Measurements from ENCODE around the gene PLCB2.

Gene PLCB2

GRCh38 chr15:40329804-40330203 lies 22.1 kb upstream of the PLCB2 start:
- TF ChIP-seq FOXM1 (IDR thresholded peaks at IDR 0.05; ENCODE audit: borderline replicate concordance, low read depth) (no peak), ZBTB7A (IDR thresholded peaks at IDR 0.05; ENCODE audit: low read depth) (no peak), CREB1 (IDR thresholded peaks at IDR 0.05; ENCODE audit: low read depth) (no peak), CEBPB (IDR thresholded peaks at IDR 0.05) (no peak), TAF1 (IDR thresholded peaks at IDR 0.05; ENCODE audit: low read depth) (no peak), EGR1 (IDR thresholded peaks at IDR 0.05) (no peak), YY1 (IDR thresholded peaks at IDR 0.05; ENCODE audit: low read depth) (no peak), TEAD4 (IDR thresholded peaks at IDR 0.05) (no peak), MAX (IDR thresholded peaks at IDR 0.05) (no peak), RAD21 (IDR thresholded peaks at IDR 0.05; ENCODE audit: low read depth) (no peak), EP300 (IDR thresholded peaks at IDR 0.05; ENCODE audit: borderline replicate concordance) (no peak), NFIC (IDR thresholded peaks at IDR 0.05) (no peak), TCF12 (IDR thresholded peaks at IDR 0.05; ENCODE audit: low read depth) (no peak)
- TF ChIP-seq, protein P1, sequence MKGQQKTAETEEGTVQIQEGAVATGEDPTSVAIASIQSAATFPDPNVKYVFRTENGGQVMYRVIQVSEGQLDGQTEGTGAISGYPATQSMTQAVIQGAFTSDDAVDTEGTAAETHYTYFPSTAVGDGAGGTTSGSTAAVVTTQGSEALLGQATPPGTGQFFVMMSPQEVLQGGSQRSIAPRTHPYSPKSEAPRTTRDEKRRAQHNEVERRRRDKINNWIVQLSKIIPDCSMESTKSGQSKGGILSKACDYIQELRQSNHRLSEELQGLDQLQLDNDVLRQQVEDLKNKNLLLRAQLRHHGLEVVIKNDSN (IDR thresholded peaks at IDR 0.05), result no peak
- TF ChIP-seq, protein P2, sequence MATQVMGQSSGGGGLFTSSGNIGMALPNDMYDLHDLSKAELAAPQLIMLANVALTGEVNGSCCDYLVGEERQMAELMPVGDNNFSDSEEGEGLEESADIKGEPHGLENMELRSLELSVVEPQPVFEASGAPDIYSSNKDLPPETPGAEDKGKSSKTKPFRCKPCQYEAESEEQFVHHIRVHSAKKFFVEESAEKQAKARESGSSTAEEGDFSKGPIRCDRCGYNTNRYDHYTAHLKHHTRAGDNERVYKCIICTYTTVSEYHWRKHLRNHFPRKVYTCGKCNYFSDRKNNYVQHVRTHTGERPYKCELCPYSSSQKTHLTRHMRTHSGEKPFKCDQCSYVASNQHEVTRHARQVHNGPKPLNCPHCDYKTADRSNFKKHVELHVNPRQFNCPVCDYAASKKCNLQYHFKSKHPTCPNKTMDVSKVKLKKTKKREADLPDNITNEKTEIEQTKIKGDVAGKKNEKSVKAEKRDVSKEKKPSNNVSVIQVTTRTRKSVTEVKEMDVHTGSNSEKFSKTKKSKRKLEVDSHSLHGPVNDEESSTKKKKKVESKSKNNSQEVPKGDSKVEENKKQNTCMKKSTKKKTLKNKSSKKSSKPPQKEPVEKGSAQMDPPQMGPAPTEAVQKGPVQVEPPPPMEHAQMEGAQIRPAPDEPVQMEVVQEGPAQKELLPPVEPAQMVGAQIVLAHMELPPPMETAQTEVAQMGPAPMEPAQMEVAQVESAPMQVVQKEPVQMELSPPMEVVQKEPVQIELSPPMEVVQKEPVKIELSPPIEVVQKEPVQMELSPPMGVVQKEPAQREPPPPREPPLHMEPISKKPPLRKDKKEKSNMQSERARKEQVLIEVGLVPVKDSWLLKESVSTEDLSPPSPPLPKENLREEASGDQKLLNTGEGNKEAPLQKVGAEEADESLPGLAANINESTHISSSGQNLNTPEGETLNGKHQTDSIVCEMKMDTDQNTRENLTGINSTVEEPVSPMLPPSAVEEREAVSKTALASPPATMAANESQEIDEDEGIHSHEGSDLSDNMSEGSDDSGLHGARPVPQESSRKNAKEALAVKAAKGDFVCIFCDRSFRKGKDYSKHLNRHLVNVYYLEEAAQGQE (IDR thresholded peaks at IDR 0.05; ENCODE audit: low read depth), result no peak

- TF ChIP-seq MAX (IDR thresholded peaks at IDR 0.05) (no peak), RAD21 (IDR thresholded peaks at IDR 0.05; ENCODE audit: low read depth) (no peak), CEBPB (IDR thresholded peaks at IDR 0.05) (no peak), EGR1 (IDR thresholded peaks at IDR 0.05) (no peak), YY1 (IDR thresholded peaks at IDR 0.05; ENCODE audit: low read depth) (no peak), ZBTB7A (IDR thresholded peaks at IDR 0.05; ENCODE audit: low read depth) (no peak), CREB1 (IDR thresholded peaks at IDR 0.05; ENCODE audit: low read depth) (no peak), FOXM1 (IDR thresholded peaks at IDR 0.05; ENCODE audit: borderline replicate concordance, low read depth) (no peak), TEAD4 (IDR thresholded peaks at IDR 0.05) (no peak), TAF1 (IDR thresholded peaks at IDR 0.05; ENCODE audit: low read depth) (no peak), TCF12 (IDR thresholded peaks at IDR 0.05; ENCODE audit: low read depth) (no peak), NFIC (IDR thresholded peaks at IDR 0.05) (no peak), EP300 (IDR thresholded peaks at IDR 0.05; ENCODE audit: borderline replicate concordance) (no peak)
- TF ChIP-seq, protein P1 (IDR thresholded peaks at IDR 0.05), result no peak
- TF ChIP-seq, protein P2 (IDR thresholded peaks at IDR 0.05; ENCODE audit: low read depth), result no peak
Observed at GRCh38 chr15:40328751-40329150, 21.0 kb upstream of the PLCB2 start.

- TF ChIP-seq CEBPB (IDR thresholded peaks at IDR 0.05), result no peak
- no peak for TF ChIP-seq EGR1 (IDR thresholded peaks at IDR 0.05)
- TF ChIP-seq FOXM1 (IDR thresholded peaks at IDR 0.05; ENCODE audit: borderline replicate concordance, low read depth), result no peak
- no peak for TF ChIP-seq ZBTB7A (IDR thresholded peaks at IDR 0.05; ENCODE audit: low read depth)
- TF ChIP-seq TCF12 (IDR thresholded peaks at IDR 0.05; ENCODE audit: low read depth), result no peak
- TF ChIP-seq RAD21 (IDR thresholded peaks at IDR 0.05; ENCODE audit: low read depth), result no peak
- TF ChIP-seq, protein P2 (IDR thresholded peaks at IDR 0.05; ENCODE audit: low read depth), result no peak
- TF ChIP-seq TAF1 (IDR thresholded peaks at IDR 0.05; ENCODE audit: low read depth), result no peak
- no peak for TF ChIP-seq MAX (IDR thresholded peaks at IDR 0.05)
- TF ChIP-seq CREB1 (IDR thresholded peaks at IDR 0.05; ENCODE audit: low read depth), result no peak
- TF ChIP-seq YY1 (IDR thresholded peaks at IDR 0.05; ENCODE audit: low read depth), result no peak
- TF ChIP-seq EP300 (IDR thresholded peaks at IDR 0.05; ENCODE audit: borderline replicate concordance), result no peak
- TF ChIP-seq, protein P1 (IDR thresholded peaks at IDR 0.05), result no peak
- TF ChIP-seq TEAD4 (IDR thresholded peaks at IDR 0.05), result no peak
- TF ChIP-seq NFIC (IDR thresholded peaks at IDR 0.05), result no peak
Observed at GRCh38 chr15:40328176-40328575, 20.4 kb upstream of the PLCB2 start.
